Amniotic epithelial cell (primary cell): ENCODE measurements around the gene DYRK1A.
A peak's percentile ranks its signal among the peaks of the same experiment; 100 is the strongest.

ENCODE experiments used
- DNase-seq: peaks from one replicate; pipeline ENCODE4 v3.0.0-alpha.2; 2010; ENCODE audit warnings: low read depth

Gene DYRK1A

DNA sequence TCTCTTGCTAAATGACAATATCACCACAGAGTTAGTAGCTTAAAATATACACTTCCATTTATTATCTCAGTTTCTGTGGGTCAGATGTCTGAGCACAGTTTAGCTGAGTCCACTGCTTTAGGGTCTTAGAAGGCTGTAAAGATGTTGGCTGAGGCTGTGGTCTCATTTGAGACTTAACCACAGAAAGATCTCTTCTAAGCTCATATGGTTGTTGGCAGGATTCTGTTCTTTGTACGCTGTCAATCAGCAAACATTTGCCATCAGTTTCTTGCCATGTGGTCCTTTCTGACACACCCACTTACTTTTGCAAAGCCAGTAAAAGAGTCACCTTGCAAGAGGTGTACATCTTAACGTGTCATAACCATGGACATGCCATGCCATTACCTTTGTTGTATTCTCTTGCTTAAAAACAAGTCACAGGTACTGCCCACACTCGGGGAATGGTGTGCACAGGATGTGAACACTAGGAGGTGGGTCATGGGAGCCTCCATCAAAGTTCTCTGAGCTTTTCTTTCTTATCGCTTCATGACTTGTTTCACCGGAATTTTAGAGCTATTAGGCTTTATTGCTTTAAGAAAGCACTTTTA, 18.7 kb downstream of the DYRK1A start:
- no peak for DNase-seq

DNA sequence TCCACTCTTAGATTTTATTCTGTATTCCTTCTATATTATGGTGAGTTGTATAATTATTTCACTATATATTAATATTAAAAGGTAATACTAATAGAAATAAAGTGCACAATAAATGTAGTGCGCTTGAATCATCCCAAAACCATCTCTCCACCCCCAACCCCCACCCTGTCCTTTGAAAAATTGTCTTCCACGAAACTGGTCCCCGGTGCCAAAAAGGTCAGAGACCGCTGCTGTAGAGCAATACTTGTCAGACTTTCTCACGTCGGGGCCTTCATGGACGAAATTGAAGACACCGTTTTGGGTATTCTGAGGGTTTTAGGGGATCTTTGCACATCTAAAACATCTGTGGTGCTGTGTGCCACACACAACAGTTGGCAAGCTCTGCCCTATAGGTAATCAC, 19.6 kb downstream of the DYRK1A start:
- no peak for DNase-seq

DNA sequence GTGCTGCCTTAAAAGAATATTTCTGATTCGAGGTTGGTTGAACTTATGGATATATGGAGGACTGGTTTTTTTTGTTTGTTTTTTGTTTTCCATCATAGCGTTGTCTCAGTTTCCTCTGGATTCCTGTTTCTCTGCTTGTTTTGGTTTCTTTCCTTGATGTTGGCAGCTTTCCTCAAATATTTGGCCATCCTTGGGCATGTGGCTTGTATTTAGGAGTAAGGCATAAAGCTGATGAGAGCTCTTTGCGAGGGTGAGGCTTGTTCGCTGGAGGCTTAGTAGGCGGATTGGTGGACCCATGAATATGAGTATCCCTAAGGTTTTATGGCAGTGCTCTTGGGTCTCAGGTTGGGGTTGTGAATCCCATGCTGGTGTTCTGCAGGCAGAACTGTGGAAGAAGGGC, 22.9 kb downstream of the DYRK1A start:
- no peak for DNase-seq

DNA sequence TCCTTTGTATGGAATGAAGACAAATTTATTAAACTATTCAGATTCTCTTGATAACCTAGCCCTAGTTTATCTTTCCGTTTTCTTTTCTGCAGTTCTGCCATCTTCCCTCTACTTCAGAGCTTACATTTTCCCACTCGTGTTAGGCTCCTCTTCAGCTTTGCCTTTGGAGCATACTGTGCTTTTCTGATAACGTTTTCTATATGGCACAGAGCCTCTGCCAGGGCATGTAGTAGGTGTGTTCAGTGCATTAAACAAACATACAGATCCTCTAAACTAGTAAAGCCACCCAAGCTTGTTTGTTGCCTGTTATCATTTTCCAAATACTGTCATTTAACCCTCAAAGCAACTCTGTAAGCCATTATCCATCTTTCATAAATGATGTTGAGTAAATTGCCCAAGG, 25.1 kb downstream of the DYRK1A start:
- no peak for DNase-seq

DNA sequence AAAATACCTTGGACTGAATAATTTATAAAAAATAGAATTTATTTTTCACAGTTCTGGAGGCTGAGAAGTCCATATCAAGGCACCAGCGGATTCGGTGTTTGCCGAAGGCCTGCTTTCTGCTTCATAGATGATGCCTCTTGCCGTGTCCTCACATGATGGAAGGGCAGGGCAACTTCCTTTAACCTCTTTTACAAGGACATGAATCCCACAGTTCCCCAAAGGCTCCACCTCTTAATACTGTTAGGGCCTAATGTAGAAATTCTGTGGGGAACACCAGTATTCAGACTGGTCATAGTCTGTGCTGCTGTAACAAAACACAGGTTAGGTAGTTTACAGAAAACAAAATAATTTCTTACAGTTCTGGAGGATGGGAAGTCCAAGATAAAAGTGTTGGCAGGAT, 25.9 kb downstream of the DYRK1A start:
- no peak for DNase-seq

GRCh38 chr21:37393030-37393429, 26.5 kb downstream of the DYRK1A start:
- DNase-seq = no peak

DNA sequence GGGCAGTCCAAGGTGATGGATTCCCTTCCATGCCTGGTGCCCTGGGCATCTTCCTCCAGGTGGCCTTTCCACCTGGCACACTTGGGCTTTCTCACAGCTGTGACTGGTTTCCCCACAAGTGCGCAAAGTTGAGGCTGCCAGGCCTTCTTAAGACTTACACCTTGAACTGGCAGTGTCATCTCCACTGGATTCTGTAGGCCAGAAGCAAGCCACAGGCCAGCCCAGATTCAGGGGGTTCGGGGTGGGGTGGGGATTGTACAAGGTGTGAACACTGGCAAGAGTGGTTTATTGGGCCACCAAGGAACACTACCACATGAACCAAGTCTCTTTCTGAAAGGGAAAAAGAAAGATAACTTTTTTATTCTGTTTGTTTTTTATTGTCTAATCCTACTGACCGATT, 27.2 kb downstream of the DYRK1A start:
- DNase-seq = no peak

DNA sequence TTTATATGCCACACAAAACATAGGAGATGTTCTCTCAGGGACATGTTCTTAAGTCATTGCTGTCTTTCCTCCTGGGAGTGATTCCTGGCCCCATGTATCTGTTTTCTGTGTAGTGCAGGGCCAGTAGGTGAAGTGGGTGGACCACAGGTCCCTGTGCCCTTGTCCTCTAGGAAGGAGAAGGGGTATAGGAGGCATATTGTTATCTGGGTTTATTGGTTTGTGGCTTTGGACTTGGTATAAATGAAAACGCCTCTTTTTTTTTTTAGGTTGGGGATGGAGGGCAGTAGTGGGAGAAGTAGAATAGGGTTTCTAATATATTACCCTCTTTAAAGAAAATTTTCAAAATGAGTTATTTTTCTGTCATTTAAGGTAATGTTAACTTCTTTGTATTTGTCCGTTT, 29.4 kb downstream of the DYRK1A start:
- DNase-seq = no peak

DNA sequence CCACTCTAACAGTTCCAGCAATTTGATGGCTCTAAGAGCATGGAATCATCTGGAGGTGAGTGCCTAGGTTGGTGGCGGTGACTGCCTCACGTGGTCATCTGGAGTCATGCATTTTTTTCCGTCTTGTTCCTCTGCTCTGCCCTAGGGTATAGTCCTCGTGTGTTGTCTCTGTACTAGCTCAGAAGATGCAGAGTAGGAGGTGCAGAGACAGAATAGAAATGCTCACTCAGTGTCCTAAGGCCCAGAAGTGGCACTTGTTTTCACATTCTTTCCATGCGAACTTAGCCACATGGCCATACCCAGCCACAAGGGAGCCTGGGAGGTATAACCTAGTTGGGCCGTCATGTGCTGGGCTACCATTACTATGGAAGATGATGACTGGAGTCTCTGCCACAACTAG, 30.3 kb downstream of the DYRK1A start:
- no peak for DNase-seq

DNA sequence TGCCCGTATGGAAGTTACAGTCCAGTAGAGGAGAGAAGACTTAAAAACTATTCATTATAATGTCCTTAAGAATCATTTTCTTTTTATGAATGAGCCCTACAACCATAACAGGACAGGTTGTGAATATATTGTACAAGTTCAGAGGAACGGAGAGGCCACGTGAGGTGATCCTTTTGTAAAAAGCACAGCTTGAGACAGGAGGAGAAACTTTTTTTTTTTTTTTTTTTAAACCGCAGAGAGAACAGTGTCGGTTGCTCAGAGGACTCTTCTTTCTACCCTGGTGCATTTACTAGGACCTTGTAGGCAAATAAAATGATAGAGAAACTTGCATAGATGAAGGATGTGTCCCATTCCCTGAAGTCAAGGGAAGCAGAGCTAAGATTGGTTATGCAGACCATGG, 32.1 kb downstream of the DYRK1A start:
- no peak for DNase-seq

DNA sequence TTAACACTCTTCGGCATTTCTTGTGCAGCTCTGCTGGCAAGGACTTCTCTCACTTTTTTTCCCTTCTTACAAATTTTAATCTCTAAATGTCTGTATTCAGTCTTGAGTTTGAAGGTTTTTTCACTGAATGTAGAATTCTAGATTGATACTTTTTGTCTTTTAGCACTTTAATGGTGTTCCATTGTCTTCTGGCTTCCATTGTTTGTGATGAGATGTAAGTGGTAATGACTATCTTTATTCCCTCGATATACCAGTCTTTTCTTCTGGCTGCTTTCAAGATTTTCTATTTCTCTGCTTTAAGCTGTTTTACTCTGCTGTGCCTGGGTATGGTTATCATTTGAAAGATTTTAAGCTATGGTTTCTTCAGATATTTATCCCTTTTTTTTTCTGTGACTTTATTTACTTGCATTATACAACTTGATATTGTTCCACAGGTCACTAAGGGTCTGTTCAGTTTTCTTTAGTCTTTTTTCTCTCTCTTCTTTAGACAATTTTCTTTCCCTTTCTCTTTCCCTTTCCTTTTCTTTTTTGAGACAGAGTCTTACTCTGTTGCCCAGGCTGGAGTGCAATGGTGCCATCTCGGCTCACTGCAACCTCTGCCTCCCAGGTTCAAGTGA, 35.8 kb downstream of the DYRK1A start:
- DNase-seq = no peak

DNA sequence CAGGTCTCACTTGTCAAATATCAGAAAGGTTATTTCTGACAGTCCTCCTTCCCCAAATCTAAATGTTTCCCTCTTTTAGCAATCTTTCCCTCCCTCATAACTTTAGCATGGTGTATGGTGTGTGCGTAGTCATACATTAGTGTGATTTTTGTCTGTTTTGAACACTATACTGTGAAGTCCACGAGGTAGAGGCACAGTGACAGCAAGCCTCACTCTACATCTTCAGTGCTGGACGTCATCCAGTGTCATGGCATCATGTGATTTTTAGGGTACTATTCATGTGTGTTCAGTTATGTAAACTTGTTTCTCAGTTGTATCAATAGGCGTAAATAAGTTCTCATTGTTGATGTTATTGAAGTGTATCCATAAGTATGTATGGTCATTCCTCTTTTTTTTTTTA, 39.1 kb downstream of the DYRK1A start:
- DNase-seq = no peak

- DNase-seq = peak; percentile 55
Measured at GRCh38 chr21:37407719-37408420, 41.3 kb downstream of the DYRK1A start.

DNA sequence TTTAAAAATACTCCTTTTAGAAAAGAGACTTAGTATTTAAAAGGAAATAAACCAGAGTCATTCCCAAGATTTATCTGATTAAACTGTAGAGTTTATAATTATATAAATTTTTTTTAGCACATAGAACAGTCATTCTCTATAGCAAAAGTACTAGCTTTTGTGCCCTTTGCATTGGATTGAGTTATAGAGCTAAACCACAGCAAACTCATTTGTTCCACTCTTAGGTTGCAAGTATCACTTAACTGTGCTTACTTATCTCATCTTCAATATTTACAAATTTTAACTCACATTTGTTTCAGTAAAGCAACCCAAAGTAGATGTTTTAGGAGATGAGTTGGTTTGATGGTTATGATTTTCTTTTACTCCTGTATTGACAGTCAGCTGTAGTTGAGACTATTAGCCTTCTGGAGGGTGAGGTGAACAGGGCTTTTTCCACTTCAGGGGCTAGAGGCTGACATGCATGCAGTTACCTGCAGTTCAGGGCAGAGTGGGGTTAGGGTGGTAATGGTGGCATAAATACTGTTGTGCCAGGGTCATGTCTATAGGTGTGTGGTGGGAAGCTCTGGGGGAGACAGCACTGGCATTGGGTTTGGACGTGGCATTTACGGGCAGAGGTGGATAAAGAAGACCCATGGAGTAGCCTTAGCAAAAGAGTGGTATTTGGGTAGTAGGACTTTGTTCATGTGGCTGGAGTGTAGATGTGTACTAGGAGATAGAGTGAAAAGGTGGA, 42.1 kb downstream of the DYRK1A start:
- no peak for DNase-seq

DNA sequence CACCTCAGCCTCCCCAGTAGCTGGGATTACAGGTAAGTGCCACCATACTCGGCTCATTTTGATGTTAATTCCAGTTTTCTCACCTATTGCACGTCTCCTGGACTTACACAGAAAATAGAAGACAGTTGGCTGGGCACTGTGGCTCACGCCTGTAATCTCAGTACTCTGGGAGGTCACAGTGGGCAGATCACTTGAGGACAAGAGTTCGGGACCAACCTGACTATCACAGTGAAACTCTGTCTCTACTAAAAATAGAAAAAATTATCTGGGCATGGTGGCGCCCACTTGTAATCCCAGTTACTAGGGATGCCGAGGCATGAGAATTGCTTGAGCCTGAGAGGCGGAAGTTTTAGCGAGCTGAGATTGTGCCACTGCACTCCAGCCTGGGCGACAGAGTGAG, 44.1 kb downstream of the DYRK1A start:
- DNase-seq = no peak

- DNase-seq = no peak
Measured at GRCh38 chr21:37412603-37413360, 46.2 kb downstream of the DYRK1A start.

DNA sequence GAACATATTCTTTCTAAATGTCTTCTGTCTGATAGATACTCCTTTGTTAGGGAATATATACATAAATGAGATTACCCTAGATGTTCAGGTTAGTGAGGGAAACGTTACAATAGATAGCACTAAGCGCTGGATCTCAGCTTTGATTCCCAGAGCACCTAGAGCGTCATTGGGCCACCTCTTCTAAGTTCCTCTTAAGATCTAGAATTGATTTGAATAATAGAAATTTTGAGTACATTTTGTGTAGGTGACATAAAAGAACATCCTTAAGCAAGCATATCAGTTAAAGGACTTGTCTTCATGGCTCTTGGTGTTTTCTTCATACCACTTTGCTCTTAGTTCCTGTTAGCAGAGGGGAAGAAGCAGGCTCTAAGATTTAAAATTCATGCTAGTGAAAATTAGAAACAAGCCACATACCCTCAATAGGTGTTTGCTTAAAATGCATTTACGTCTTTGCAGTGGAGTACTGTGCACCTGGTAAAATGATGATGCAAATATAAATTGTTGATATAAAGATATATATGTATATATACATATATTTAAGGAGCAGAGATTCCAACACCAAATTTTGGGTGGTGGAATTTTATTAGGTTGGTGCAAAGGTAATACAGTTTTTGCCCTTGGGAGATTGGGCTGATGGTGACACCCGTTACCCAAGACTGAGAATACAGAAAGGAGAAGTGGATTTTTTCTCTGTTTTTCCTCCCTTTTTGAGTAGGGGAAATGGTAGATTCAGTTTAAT, 47.1 kb downstream of the DYRK1A start:
- no peak for DNase-seq

- DNase-seq = no peak
Measured at GRCh38 chr21:37414292-37415253, 48.0 kb downstream of the DYRK1A start.

DNA sequence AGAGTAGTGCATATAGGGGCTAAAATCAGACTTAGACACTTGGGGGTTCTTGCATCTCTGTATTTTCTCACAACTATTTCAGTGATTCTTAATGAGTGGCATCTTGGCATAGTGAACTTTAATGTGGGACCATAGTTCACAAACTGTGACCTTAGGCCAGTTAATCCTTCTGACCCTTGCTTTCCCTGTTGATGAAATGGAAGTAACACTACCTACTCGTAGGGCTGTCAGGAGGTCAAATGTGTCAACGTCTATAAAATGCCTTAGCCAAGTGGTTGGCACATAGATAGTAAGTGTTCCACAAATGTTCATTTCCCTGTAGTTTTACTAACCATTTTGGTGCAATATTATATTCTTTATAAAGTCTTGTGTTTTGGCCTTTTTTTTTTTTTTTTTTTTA, 49.4 kb downstream of the DYRK1A start:
- no peak for DNase-seq

GRCh38 chr21:37416914-37417313, 50.3 kb downstream of the DYRK1A start:
- DNase-seq = no peak
